ENCODE results near the gene TTC23L.

DNA sequence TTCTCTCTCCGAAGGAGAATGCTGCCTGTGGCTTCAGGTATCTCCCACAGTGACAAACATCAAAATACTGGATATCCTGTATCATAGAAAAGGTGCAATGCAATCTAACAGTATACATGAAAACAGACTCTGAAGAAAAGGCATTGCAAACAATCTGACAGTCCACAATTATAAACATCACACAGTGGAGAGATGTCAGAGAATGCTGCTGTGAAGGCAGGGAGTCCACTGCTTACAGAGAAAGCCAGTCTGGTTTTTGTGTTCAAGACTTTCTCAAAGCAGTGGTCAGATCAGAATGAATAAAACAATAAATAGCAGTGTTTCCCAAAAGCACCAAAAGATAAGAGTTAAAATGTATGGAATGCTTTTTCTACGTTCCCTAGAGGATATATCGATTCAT is 28.7 kb downstream of the TTC23L start:
- no peak for TF ChIP-seq POLR2A (IDR thresholded peaks at IDR 0.05)
- TF ChIP-seq, protein P1, sequence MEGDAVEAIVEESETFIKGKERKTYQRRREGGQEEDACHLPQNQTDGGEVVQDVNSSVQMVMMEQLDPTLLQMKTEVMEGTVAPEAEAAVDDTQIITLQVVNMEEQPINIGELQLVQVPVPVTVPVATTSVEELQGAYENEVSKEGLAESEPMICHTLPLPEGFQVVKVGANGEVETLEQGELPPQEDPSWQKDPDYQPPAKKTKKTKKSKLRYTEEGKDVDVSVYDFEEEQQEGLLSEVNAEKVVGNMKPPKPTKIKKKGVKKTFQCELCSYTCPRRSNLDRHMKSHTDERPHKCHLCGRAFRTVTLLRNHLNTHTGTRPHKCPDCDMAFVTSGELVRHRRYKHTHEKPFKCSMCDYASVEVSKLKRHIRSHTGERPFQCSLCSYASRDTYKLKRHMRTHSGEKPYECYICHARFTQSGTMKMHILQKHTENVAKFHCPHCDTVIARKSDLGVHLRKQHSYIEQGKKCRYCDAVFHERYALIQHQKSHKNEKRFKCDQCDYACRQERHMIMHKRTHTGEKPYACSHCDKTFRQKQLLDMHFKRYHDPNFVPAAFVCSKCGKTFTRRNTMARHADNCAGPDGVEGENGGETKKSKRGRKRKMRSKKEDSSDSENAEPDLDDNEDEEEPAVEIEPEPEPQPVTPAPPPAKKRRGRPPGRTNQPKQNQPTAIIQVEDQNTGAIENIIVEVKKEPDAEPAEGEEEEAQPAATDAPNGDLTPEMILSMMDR (IDR thresholded peaks at IDR 0.05), result no peak
